ENCODE results near the gene REEP1.

GRCh38 chr2:86203614-86204013 lies 133.8 kb downstream of the REEP1 start:
- TF ChIP-seq CTCF (IDR thresholded peaks at IDR 0.05) (no peak), EZH2 (IDR thresholded peaks at IDR 0.05; ENCODE audit: borderline replicate concordance, insufficient read depth, low read depth, low read length, poor library complexity, severe bottlenecking) (no peak)

All from B cell (primary cell).